ENCODE results near the gene FRY.

DNA sequence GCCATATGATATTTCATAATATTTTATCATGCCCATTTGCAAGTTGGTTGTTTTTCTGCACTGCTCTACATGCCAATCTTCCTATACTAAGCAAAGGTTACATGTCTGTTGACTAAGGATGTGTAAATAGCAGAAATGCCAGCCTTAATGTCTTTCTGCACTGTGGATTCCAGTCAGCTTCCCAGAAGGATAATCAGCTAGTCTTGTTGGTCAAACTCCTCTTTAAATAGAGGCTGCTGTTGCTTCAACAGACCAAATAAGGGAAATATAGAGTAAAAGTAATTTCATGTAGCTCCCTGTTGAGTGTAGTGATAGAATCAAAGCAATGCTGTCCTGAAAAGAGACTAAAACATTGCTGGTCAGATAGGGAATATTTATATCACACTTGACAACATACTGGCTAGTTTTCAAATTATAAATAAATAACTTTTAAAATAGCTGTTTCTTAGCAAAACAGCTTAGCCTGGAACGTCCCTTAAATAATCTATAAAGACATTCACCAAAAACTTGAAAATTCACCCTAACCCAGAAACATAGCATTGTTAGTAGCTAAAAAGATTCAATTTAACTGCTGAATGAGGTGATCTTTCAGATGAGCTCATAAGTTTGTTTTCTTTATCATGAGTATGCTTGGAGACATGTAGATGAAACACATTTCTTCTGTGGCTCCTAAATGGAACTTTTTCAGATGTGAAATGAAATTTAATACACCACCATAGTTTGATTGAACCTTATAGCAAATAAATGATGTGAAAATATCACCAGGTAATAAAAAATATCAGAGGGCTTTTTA, 56.6 kb downstream of the FRY start:
- no peak for TF ChIP-seq POLR2A (IDR thresholded peaks at IDR 0.05)
- TF ChIP-seq, protein P1, sequence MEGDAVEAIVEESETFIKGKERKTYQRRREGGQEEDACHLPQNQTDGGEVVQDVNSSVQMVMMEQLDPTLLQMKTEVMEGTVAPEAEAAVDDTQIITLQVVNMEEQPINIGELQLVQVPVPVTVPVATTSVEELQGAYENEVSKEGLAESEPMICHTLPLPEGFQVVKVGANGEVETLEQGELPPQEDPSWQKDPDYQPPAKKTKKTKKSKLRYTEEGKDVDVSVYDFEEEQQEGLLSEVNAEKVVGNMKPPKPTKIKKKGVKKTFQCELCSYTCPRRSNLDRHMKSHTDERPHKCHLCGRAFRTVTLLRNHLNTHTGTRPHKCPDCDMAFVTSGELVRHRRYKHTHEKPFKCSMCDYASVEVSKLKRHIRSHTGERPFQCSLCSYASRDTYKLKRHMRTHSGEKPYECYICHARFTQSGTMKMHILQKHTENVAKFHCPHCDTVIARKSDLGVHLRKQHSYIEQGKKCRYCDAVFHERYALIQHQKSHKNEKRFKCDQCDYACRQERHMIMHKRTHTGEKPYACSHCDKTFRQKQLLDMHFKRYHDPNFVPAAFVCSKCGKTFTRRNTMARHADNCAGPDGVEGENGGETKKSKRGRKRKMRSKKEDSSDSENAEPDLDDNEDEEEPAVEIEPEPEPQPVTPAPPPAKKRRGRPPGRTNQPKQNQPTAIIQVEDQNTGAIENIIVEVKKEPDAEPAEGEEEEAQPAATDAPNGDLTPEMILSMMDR (IDR thresholded peaks at IDR 0.05) = no peak
